ENCODE measurements around the gene KRTAP5-2.

GRCh38 chr11:1597331-1597993 is 632 bp downstream of the KRTAP5-2 start:
- TF ChIP-seq POLR2A (IDR thresholded peaks at IDR 0.05) = no peak
- TF ChIP-seq, protein P1, sequence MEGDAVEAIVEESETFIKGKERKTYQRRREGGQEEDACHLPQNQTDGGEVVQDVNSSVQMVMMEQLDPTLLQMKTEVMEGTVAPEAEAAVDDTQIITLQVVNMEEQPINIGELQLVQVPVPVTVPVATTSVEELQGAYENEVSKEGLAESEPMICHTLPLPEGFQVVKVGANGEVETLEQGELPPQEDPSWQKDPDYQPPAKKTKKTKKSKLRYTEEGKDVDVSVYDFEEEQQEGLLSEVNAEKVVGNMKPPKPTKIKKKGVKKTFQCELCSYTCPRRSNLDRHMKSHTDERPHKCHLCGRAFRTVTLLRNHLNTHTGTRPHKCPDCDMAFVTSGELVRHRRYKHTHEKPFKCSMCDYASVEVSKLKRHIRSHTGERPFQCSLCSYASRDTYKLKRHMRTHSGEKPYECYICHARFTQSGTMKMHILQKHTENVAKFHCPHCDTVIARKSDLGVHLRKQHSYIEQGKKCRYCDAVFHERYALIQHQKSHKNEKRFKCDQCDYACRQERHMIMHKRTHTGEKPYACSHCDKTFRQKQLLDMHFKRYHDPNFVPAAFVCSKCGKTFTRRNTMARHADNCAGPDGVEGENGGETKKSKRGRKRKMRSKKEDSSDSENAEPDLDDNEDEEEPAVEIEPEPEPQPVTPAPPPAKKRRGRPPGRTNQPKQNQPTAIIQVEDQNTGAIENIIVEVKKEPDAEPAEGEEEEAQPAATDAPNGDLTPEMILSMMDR (IDR thresholded peaks at IDR 0.05) = no peak

Measured in lower leg skin (tissue), 3 donors.